Breast epithelium (tissue), 4 donors: ENCODE results near the gene JMJD1C. TPM values are rescaled to one million over a fixed set of nuclear protein-coding genes. Genes with fewer than 3 reads are reported as not detected.

Experiments
- DNase-seq, 2 donors: peaks; one replicate each; pipeline ENCODE4 v3.0.0-alpha.2; 2019; ENCODE audit warnings: low spot score in 2 of 2
- H3K27ac ChIP-seq, 2 donors: fragments of 200-600 bp; sonication (generic) in 1 of 2; one replicate each; pipeline ENCODE4 v1.5.1; 2016 to 2019; ENCODE audit warnings: mild to moderate bottlenecking in 1 of 2
- H3K27me3 ChIP-seq, 2 donors: fragments of 200-600 bp; sonication (generic) in 1 of 2; one replicate each; pipeline versions ENCODE4 v1.5.1 to v1.6.0; 2017 to 2019; ENCODE audit warnings: control low read depth in 1 of 2, mild to moderate bottlenecking in 1 of 2
- H3K36me3 ChIP-seq: fragments of 200-600 bp; one replicate; pipeline ENCODE4 v1.5.1; 2019
- H3K4me1 ChIP-seq, 2 donors: fragments of 200-600 bp; sonication (generic); one replicate each; pipeline ENCODE4 v1.5.1; 2016 to 2019; ENCODE audit warnings: control low read depth in 1 of 2
- H3K4me3 ChIP-seq, 3 donors: fragments of 200-600 bp; sonication (generic); 1 replicate in 2 of 3; 2 replicates in 1 of 3; pipeline ENCODE4 v1.5.1; 2016 to 2019; ENCODE audit warnings: mild to moderate bottlenecking in 3 of 3, moderate library complexity in 2 of 3
- H3K9me3 ChIP-seq, 2 donors: fragments of 200-600 bp; sonication (generic) in 1 of 2; one replicate each; pipeline ENCODE4 v1.5.1; 2016 to 2019; ENCODE audit warnings: control low read depth in 1 of 2
- POLR2A ChIP-seq: fragments of 450-650 bp; IDR thresholded peaks from one replicate; pipeline ENCODE4 v1.6.1; 2016; ENCODE audit warnings: antibody characterized with exemption, mild to moderate bottlenecking, moderate library complexity
- POLR2AphosphoS5 ChIP-seq, 3 donors: sonication (generic); formaldehyde crosslinking; IDR thresholded peaks; one replicate each; pipeline ENCODE4 v1.6.1; 2017; ENCODE audit warnings: antibody characterized with exemption in 3 of 3
- intact Hi-C: fragments of 100-400 bp; cut with DNase I; formaldehyde crosslinking; loops from one replicate; pipeline ENCODE4 v1.15.1; 2023; ENCODE audit warnings: low total_unique reads
- total RNA-seq, 3 donors: library from RNA; depleted of rRNA; stranded (reverse); fragments of >200 nt; gene quantifications; one replicate each; pipeline ENCODE4 v1.1.0, GENCODE V29; 2016
- TF ChIP-seq, protein P1 (sequence below), 3 donors: fragments of 450-650 bp; IDR thresholded peaks; one replicate each; pipeline ENCODE4 v1.5.1; 2016 to 2017; ENCODE audit warnings: antibody characterized with exemption in 3 of 3, mild to moderate bottlenecking in 3 of 3, moderate library complexity in 3 of 3

JMJD1C gene
- total RNA-seq, 3 donors from 2014 or later, result 134 to 327 (median 162) TPM

DNA sequence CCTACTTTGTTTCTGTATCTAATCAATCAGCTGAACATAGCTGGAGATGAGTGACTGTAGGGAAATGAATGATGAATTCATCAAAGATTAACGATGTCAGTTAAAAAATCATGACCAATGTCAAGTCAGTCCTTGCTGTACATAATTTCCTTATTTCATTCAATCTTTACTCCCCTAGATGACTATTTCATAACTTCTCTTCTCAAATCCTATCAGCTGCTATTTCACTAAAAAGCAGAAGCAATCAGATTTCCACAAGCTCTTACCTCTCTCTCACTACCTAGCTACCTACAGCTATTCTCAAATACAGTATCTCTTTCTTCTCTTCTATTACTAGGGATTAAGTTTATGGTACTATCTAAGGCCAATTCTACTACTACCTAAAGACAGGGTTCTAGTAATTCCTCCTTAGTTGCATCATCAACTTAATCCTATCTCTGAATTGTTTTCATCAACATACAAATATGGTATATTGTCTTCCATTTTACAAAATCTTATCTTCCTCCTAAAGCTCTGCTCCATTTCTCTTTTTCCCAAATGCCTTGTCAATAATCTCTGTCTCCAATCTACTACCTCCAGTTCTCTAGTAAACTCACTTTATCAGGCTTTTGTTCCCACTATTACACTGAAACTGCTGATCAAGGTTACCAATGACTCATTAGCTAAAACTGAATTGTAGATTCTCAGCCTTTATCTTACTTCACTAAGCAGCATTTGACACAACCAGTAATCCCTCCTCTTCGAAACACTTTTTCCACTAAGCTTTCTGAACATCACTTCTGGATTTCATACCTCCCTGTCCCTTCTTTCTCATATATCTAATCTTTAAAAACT lies 28.4 kb downstream of the JMJD1C start:
- TF ChIP-seq POLR2AphosphoS5 (IDR thresholded peaks at IDR 0.05) (no peak), POLR2A (no peak)
- TF ChIP-seq, protein P1, sequence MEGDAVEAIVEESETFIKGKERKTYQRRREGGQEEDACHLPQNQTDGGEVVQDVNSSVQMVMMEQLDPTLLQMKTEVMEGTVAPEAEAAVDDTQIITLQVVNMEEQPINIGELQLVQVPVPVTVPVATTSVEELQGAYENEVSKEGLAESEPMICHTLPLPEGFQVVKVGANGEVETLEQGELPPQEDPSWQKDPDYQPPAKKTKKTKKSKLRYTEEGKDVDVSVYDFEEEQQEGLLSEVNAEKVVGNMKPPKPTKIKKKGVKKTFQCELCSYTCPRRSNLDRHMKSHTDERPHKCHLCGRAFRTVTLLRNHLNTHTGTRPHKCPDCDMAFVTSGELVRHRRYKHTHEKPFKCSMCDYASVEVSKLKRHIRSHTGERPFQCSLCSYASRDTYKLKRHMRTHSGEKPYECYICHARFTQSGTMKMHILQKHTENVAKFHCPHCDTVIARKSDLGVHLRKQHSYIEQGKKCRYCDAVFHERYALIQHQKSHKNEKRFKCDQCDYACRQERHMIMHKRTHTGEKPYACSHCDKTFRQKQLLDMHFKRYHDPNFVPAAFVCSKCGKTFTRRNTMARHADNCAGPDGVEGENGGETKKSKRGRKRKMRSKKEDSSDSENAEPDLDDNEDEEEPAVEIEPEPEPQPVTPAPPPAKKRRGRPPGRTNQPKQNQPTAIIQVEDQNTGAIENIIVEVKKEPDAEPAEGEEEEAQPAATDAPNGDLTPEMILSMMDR (IDR thresholded peaks at IDR 0.05), result no peak
- Histone ChIP-seq H3K9me3 (no peaks in the 10 kb centered on the region), H3K4me3 (no peak overlapping the region), H3K36me3 (no peaks in the 10 kb centered on the region), H3K27ac (no peak overlapping the region), H3K27me3 (no peaks in the 10 kb centered on the region), H3K4me1 (no peaks in the 10 kb centered on the region)
- no peak for DNase-seq
- intact Hi-C loops, result no loop called here

DNA sequence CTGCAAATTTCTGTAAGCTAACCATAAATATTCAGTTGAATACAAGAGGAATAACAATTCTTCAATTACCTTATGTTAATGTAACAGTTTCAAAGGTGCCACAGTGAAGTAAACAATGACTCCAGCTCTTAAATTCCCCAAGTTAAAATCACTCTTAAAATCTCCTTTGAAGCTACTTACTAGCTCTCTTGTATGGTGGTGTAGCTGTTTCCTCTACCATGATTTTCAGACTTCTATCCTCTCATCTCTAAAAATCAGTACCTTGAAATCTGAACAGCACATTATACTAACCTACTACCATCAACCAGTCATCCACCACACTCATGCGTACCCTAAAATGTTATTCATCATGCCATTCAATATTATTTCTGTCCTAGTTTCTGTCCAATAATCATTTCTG lies 29.6 kb downstream of the JMJD1C start:
- intact Hi-C loops, result no loop called here
- TF ChIP-seq POLR2A, result no peak
- no peak for TF ChIP-seq POLR2AphosphoS5 (IDR thresholded peaks at IDR 0.05)
- TF ChIP-seq, protein P1 (IDR thresholded peaks at IDR 0.05), result no peak
- no peak for DNase-seq
- H3K27me3 ChIP-seq, result no peaks in the 10 kb centered on the region
- H3K27ac ChIP-seq, result no peak overlapping the region
- no peaks in the 10 kb centered on the region for H3K36me3 ChIP-seq
- no peak overlapping the region for H3K4me3 ChIP-seq
- no peaks in the 10 kb centered on the region for H3K4me1 ChIP-seq
- no peaks in the 10 kb centered on the region for H3K9me3 ChIP-seq

DNA sequence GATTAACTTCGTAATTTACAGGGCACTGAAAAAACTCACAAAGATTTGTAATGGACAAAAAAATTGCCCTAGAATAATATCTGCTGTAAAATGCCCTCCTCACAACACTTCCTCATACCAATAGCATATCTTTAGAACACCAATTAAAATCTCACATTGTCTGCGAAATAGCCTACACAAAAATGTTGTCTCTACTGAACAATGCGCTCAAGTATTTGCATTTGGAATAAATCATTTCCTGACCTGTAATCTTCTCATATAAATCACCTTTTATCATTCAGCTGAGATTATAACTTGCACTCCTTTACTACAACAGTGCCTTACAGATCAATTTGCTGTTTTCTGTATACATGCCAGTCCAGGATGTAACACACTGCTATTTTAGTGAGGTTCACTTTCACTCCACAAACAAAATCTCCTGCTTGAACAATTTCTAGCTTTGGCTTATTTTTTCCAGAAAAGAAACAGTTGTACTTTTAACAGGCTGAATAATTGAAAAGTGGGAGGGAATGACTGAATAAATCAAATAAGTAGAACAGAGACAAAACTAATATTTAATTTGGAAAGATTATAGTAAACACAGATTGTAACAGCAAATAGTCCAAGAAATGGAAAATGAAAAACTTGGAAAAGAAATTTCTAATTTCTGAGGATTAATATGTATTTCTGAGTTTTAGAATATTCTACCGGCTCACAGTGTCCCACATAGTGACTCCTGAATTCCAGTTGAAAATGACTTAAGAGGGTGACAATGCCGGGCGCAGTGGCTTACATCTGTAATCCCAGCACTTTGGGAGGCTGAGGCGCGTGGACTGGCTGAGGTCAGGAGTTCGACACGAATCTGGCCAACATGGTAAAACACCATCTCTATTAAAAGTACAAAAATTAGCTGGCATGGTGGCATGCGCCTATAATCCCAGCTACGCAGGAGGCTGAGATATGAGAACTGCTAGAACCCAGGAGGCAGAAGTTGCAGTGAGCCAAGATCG lies 30.6 kb downstream of the JMJD1C start:
- H3K27me3 ChIP-seq, result no peaks in the 10 kb centered on the region
- no peaks in the 10 kb centered on the region for H3K4me1 ChIP-seq
- peak overlapping the region in 1 of 2 donors; percentile 8 for H3K27ac ChIP-seq
- H3K36me3 ChIP-seq, result no peaks in the 10 kb centered on the region
- no peak for DNase-seq
- intact Hi-C loops, result no loop called here
- TF ChIP-seq POLR2A (no peak), POLR2AphosphoS5 (IDR thresholded peaks at IDR 0.05) (no peak)
- TF ChIP-seq, protein P1 (IDR thresholded peaks at IDR 0.05), result no peak
- no peaks in the 10 kb centered on the region for H3K9me3 ChIP-seq
- H3K4me3 ChIP-seq, result no peak overlapping the region

DNA sequence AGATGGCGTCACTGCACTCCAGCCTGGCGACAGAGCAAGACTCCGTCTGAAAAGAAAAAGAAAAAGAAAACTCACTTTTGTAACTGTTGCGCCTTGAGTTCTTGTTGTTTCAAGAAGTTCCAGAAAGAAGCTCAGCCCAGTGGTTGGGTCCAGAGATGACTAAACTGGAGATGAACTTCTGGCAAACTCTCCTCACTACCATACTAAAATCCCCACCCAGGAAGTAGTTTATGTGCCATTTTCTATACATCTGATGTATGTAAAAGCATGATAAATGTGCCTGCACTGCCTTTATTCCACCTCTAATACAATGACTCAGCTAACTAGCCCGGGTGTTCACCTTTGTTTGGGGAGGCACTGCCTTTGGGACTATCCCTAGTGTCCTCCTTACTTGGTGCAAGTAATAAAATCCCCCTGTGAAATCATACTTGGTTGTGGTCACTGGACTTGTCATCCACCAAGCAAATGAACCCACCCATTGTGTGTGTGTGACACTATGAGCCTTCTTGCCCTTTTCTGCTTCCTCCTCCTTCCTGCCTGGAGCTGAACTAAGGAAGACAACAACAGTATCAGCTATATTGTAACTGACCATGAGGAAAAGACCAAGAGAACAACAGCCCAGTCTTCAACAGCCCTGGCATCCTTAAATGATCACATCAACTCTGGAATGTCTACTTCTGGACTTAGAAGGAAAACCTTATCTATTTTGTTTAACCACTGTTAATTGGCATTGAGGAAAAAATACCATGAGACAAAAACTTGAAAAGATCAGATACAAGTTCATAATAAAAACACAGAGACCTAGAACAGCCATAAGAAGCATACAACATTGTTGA lies 33.6 kb downstream of the JMJD1C start:
- Histone ChIP-seq H3K4me1 (no peaks in the 10 kb centered on the region), H3K27me3 (no peaks in the 10 kb centered on the region)

More for the DNA sequence above, 33.6 kb downstream of the JMJD1C start:
- H3K4me3 ChIP-seq, result no peak overlapping the region
- DNase-seq, result no peak
- no peaks in the 10 kb centered on the region for H3K9me3 ChIP-seq
- H3K27ac ChIP-seq, result no peak overlapping the region
- intact Hi-C loops, result loop anchor here (2.0 kb wide), 1 partner anchor 71 kb away; no protein-coding TSS in a partner anchor
- H3K36me3 ChIP-seq, result no peaks in the 10 kb centered on the region
- TF ChIP-seq, protein P1 (IDR thresholded peaks at IDR 0.05), result no peak
